ENCODE measurements around the gene TMEM255B.
A peak's percentile ranks its signal among the peaks of the same experiment; 100 is the strongest.
"Not testable (repeated sequence)": the region's sequence is repeated elsewhere in the genome, so short reads cannot be mapped to it uniquely, and the experiment has no call there.

The TMEM255B gene

GRCh38 chr13:113770441-113770840 is 11.4 kb downstream of the TMEM255B start:
- no peak for DNase-seq

GRCh38 chr13:113770937-113771336 is 11.9 kb downstream of the TMEM255B start:
- DNase-seq = no peak

GRCh38 chr13:113771709-113772331 is 12.8 kb downstream of the TMEM255B start:
- DNase-seq = no peak

GRCh38 chr13:113774177-113775107 is 15.4 kb downstream of the TMEM255B start:
- DNase-seq = no peak

GRCh38 chr13:113775451-113776145 is 16.6 kb downstream of the TMEM255B start:
- DNase-seq = no peak

- DNase-seq = peak; percentile 60
Observed at GRCh38 chr13:113776231-113777125, 17.5 kb downstream of the TMEM255B start.

GRCh38 chr13:113777311-113778260 is 18.6 kb downstream of the TMEM255B start:
- no peak for DNase-seq

- no peak for DNase-seq
Observed at GRCh38 chr13:113781571-113781970, 22.5 kb downstream of the TMEM255B start.

- DNase-seq = no peak
Observed at GRCh38 chr13:113782472-113782871, 23.4 kb downstream of the TMEM255B start.

GRCh38 chr13:113783200-113783881 is 24.3 kb downstream of the TMEM255B start:
- no peak for DNase-seq

GRCh38 chr13:113783966-113784644 is 25.1 kb downstream of the TMEM255B start:
- no peak for DNase-seq

GRCh38 chr13:113784645-113785024 is 25.6 kb downstream of the TMEM255B start:
- DNase-seq = no peak

GRCh38 chr13:113785051-113786010 is 26.3 kb downstream of the TMEM255B start:
- DNase-seq = peak; percentile 42

- DNase-seq = no peak
Observed at GRCh38 chr13:113786262-113786841, 27.3 kb downstream of the TMEM255B start.

GRCh38 chr13:113787694-113788093 is 28.7 kb downstream of the TMEM255B start:
- DNase-seq = no peak

- no peak for DNase-seq
Observed at GRCh38 chr13:113788413-113789135, 29.5 kb downstream of the TMEM255B start.

GRCh38 chr13:113789167-113789566 is 30.1 kb downstream of the TMEM255B start:
- no peak for DNase-seq

GRCh38 chr13:113789931-113790330 is 30.9 kb downstream of the TMEM255B start:
- not testable (repeated sequence) for DNase-seq
